ENCODE results near the gene TTLL10.

The TTLL10 gene

DNA sequence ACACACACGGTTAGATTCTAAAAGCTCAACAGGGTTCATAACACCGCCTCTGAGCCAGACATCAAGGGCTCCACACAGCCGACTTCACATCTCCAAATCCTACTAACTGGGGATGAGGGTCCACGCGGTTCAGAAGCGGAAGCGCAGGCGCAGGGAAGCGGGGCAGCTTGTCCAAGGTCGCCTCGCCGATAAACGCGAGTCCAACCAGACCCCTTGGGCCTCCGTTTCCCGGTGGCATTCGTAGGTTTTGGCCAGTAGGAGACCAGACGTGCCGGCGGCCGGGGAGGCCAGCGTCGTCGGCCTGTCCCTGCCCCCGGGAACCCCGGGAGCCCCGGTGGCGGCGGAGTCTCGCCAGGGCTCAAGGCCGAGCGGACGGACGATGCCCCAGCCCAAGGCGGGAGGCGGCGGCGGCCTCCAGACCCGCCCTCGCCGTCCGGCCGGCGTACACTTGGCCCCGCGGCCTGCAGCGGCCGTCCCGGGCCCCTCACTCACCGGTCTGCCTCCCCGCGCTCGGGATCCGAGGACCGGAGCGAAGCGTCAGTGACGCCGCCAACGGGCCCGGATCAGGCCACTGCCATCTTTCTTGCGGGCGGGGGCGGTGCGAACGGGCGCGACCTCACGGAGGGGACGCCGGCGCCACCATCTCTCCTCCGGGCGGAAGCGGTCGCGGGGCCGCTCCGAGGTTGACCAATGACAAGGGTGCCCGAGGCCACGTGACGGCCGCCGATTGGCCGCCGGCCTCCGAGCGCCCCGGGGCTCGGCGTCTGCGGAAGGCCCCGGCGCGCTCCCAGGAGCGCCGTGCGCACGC is 57.9 kb downstream of the TTLL10 start, which contains the start of gene SDF4:
TSS of gene SDF4 (minus strand) at position 602 of the 808 bp plus-strand sequence. CDS start 3,229 bp downstream, outside the sequence.
- Histone ChIP-seq H3K36me3 (ENCODE audit: insufficient read depth, insufficient read length, low read length) (peaks cover 66% of the 10 kb centered on the region), H3K9ac (ENCODE audit: insufficient read length, low read depth) (peak within 1 kb of the TSS; percentile 99), H3K27me3 (ENCODE audit: insufficient read depth, insufficient read length) (no peaks in the 10 kb centered on the region), H3K9me3 (ENCODE audit: insufficient read depth, low read length) (peaks cover 8% of the 10 kb centered on the region; the same call in 1 of the 2 replicates), H3K4me3 (ENCODE audit: insufficient read length, low read depth) (peak within 1 kb of the TSS; percentile 94), H3K4me1 (ENCODE audit: insufficient read depth, insufficient read length) (peaks cover 3% of the 10 kb centered on the region)
- TF ChIP-seq SUZ12 (IDR thresholded peaks at IDR 0.05; ENCODE audit: extremely low read depth, insufficient read depth, insufficient read length) (no peak), YY1 (IDR thresholded peaks at IDR 0.05; ENCODE audit: insufficient read depth, insufficient read length) (peak; percentile 93), ZNF274 (IDR thresholded peaks at IDR 0.05; ENCODE audit: low read depth, low read length) (no peak)
- peak; percentile 90 for DNase-seq (ENCODE audit: low read depth, low spot score)

- Histone ChIP-seq H3K4me3 (ENCODE audit: insufficient read length, low read depth) (peak within 1 kb of the TSS; percentile 94), H3K36me3 (ENCODE audit: insufficient read depth, insufficient read length, low read length) (peaks cover 60% of the 10 kb centered on the region), H3K9ac (ENCODE audit: insufficient read length, low read depth) (peak within 1 kb of the TSS; percentile 99), H3K27me3 (ENCODE audit: insufficient read depth, insufficient read length) (no peaks in the 10 kb centered on the region), H3K9me3 (ENCODE audit: insufficient read depth, low read length) (peaks cover 8% of the 10 kb centered on the region; the same call in 1 of the 2 replicates), H3K4me1 (ENCODE audit: insufficient read depth, insufficient read length) (peaks cover 3% of the 10 kb centered on the region)
- no peak for TF ChIP-seq ZNF274 (IDR thresholded peaks at IDR 0.05; ENCODE audit: low read depth, low read length)
- TF ChIP-seq YY1 (IDR thresholded peaks at IDR 0.05; ENCODE audit: insufficient read depth, insufficient read length) = no peak
- no peak for TF ChIP-seq SUZ12 (IDR thresholded peaks at IDR 0.05; ENCODE audit: extremely low read depth, insufficient read depth, insufficient read length)
- no peak for DNase-seq (ENCODE audit: low read depth, low spot score)
Measured at GRCh38 chr1:1232208-1232795, 58.6 kb downstream of the TTLL10 start, which contains the start of gene B3GALT6. TSS of gene B3GALT6 (plus strand) at chr1:1232237. CDS start at chr1:1232279, 42 bp downstream.

- TF ChIP-seq ZNF274 (IDR thresholded peaks at IDR 0.05; ENCODE audit: low read depth, low read length) = no peak
- TF ChIP-seq YY1 (IDR thresholded peaks at IDR 0.05; ENCODE audit: insufficient read depth, insufficient read length) = no peak
- TF ChIP-seq SUZ12 (IDR thresholded peaks at IDR 0.05; ENCODE audit: extremely low read depth, insufficient read depth, insufficient read length) = no peak
Measured at GRCh38 chr1:1232796-1233566, 59.3 kb downstream of the TTLL10 start.

DNA sequence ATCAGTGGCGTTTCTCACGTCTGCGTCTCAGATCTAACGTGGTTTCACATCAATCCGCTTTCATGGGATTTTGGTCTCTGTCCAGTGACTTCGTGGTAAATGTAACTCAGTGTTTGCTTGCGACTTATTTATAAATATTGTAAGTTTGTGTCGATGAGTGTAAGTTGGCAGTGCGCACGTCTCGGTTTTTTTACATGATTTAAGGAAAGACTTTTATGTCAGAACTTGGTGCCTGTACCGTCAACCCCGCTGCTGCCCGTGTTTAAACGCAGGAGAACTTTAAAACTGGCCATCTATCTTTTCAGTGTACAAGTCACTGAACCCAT is 59.9 kb downstream of the TTLL10 start:
- DNase-seq (ENCODE audit: low read depth, low spot score) = no peak
- H3K4me1 ChIP-seq (ENCODE audit: insufficient read depth, insufficient read length) = peaks cover 7% of the 10 kb centered on the region
- peaks cover 8% of the 10 kb centered on the region; the same call in 1 of the 2 replicates for H3K9me3 ChIP-seq (ENCODE audit: insufficient read depth, low read length)
- H3K27me3 ChIP-seq (ENCODE audit: insufficient read depth, insufficient read length) = no peaks in the 10 kb centered on the region
- H3K36me3 ChIP-seq (ENCODE audit: insufficient read depth, insufficient read length, low read length) = peaks cover 48% of the 10 kb centered on the region
- H3K4me3 ChIP-seq (ENCODE audit: insufficient read length, low read depth) = no peak overlapping the region
- TF ChIP-seq ZNF274 (IDR thresholded peaks at IDR 0.05; ENCODE audit: low read depth, low read length) (no peak), SUZ12 (IDR thresholded peaks at IDR 0.05; ENCODE audit: extremely low read depth, insufficient read depth, insufficient read length) (no peak), YY1 (IDR thresholded peaks at IDR 0.05; ENCODE audit: insufficient read depth, insufficient read length) (no peak)
- H3K9ac ChIP-seq (ENCODE audit: insufficient read length, low read depth) = peak overlapping the region; percentile 32

More at GRCh38 chr1:1232796-1233566, 59.3 kb downstream of the TTLL10 start:
- H3K9me3 ChIP-seq (ENCODE audit: insufficient read depth, low read length) = peaks cover 8% of the 10 kb centered on the region; the same call in 1 of the 2 replicates
- H3K4me1 ChIP-seq (ENCODE audit: insufficient read depth, insufficient read length) = peaks cover 4% of the 10 kb centered on the region
- peak overlapping the region; percentile 70 for H3K9ac ChIP-seq (ENCODE audit: insufficient read length, low read depth)
- DNase-seq (ENCODE audit: low read depth, low spot score) = no peak
- H3K4me3 ChIP-seq (ENCODE audit: insufficient read length, low read depth) = peak overlapping the region; percentile 55
- H3K36me3 ChIP-seq (ENCODE audit: insufficient read depth, insufficient read length, low read length) = peaks cover 53% of the 10 kb centered on the region
- no peaks in the 10 kb centered on the region for H3K27me3 ChIP-seq (ENCODE audit: insufficient read depth, insufficient read length)

- Histone ChIP-seq H3K27me3 (ENCODE audit: insufficient read depth, insufficient read length) (no peaks in the 10 kb centered on the region), H3K4me3 (ENCODE audit: insufficient read length, low read depth) (no peak overlapping the region), H3K4me1 (ENCODE audit: insufficient read depth, insufficient read length) (peaks cover 7% of the 10 kb centered on the region), H3K9me3 (ENCODE audit: insufficient read depth, low read length) (peaks cover 8% of the 10 kb centered on the region; the same call in 1 of the 2 replicates), H3K36me3 (ENCODE audit: insufficient read depth, insufficient read length, low read length) (peaks cover 41% of the 10 kb centered on the region), H3K9ac (ENCODE audit: insufficient read length, low read depth) (no peak overlapping the region)
- TF ChIP-seq YY1 (IDR thresholded peaks at IDR 0.05; ENCODE audit: insufficient read depth, insufficient read length) = no peak
- TF ChIP-seq SUZ12 (IDR thresholded peaks at IDR 0.05; ENCODE audit: extremely low read depth, insufficient read depth, insufficient read length) = no peak
- no peak for TF ChIP-seq ZNF274 (IDR thresholded peaks at IDR 0.05; ENCODE audit: low read depth, low read length)
- no peak for DNase-seq (ENCODE audit: low read depth, low spot score)
Measured at GRCh38 chr1:1234180-1234808, 60.6 kb downstream of the TTLL10 start.

DNA sequence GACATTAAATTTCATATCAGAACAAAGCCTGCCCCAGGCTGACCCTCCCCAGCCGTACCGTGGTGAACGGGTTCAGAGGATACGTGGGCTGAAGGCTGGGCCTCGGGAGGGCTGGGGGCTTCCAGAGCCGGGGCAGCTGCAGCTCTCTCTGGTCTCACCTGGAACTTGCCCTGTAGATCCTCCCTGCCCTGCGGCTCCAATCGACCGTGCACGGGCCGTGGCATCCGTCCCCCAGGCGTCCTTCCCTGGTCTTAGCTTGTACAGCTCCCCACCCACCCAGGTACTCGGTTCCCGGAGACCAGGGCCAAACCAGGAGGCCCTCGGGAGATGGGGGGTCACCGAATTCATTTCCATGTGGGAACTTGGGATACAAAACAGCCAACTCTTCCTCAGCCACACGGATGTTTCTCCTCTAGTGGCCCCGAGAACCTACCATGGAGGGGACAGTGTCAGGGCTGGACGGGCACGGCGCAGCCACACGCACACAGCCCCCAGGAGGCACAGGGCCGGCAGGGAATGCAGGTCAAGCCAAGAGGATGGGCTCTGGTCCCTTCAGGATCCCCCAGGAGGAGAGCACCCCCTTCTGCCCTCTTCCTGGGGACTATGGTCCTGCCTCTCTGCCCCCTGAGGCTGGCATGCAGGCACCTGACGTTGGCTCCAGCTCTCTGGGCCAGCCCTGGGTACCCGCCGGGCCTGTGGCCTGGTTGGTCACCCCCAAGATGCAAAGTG is 61.5 kb downstream of the TTLL10 start:
- DNase-seq (ENCODE audit: low read depth, low spot score) = no peak
- peaks cover 8% of the 10 kb centered on the region; the same call in 1 of the 2 replicates for H3K9me3 ChIP-seq (ENCODE audit: insufficient read depth, low read length)
- H3K27me3 ChIP-seq (ENCODE audit: insufficient read depth, insufficient read length) = no peaks in the 10 kb centered on the region
- H3K36me3 ChIP-seq (ENCODE audit: insufficient read depth, insufficient read length, low read length) = peaks cover 32% of the 10 kb centered on the region
- no peak overlapping the region for H3K9ac ChIP-seq (ENCODE audit: insufficient read length, low read depth)
- H3K4me3 ChIP-seq (ENCODE audit: insufficient read length, low read depth) = no peak overlapping the region
- TF ChIP-seq ZNF274 (IDR thresholded peaks at IDR 0.05; ENCODE audit: low read depth, low read length) (no peak), SUZ12 (IDR thresholded peaks at IDR 0.05; ENCODE audit: extremely low read depth, insufficient read depth, insufficient read length) (no peak), YY1 (IDR thresholded peaks at IDR 0.05; ENCODE audit: insufficient read depth, insufficient read length) (no peak)
- H3K4me1 ChIP-seq (ENCODE audit: insufficient read depth, insufficient read length) = peaks cover 11% of the 10 kb centered on the region

All from NT2/D1 (cell line).